Keratinocyte (primary cell): ENCODE measurements around the gene FAM120B. TPM values are rescaled to one million over a fixed set of nuclear protein-coding genes. Genes with fewer than 3 reads are reported as not detected.
"Not testable (repeated sequence)": the region's sequence is repeated elsewhere in the genome, so short reads cannot be mapped to it uniquely, and the experiment has no call there.

Source experiments
- DNase-seq: peaks from one replicate; pipeline ENCODE4 v3.0.0-alpha.2; 2011; ENCODE audit warnings: low read depth, missing footprints, low spot score
- FAIRE-seq: peaks from 2 replicates; lab custom pipeline; 2011; peaks lifted over from hg19 to GRCh38; lab: Jason Lieb, UNC
- H2AFZ ChIP-seq: 2 replicates; pipeline ENCODE4 v1.6.0; 2012; ENCODE audit warnings: low read length, control low read depth, inconsistent platforms; ENCODE audit not compliant: control insufficient read depth
- H3K27ac ChIP-seq: 2 replicates; pipeline ENCODE4 v1.5.1; 2011; ENCODE audit warnings: low read length; ENCODE audit not compliant: control insufficient read depth, insufficient read depth
- H3K27me3 ChIP-seq: 3 replicates; pipeline ENCODE4 v1.6.0; 2011; ENCODE audit warnings: low read length; ENCODE audit not compliant: control insufficient read depth, insufficient read depth; ENCODE audit errors: extremely low read depth
- H3K36me3 ChIP-seq, 2 experiments: 2 replicates in 1 of 2; 3 replicates in 1 of 2; pipeline ENCODE4 v1.5.1; 2011; ENCODE audit warnings: low read length in 2 of 2, mild to moderate bottlenecking in 1 of 2; ENCODE audit not compliant: control insufficient read depth in 2 of 2, insufficient read depth in 2 of 2; ENCODE audit errors: extremely low read depth in 1 of 2
- H3K4me1 ChIP-seq: 3 replicates; pipeline ENCODE4 v1.5.1; 2011; ENCODE audit warnings: low read length; ENCODE audit not compliant: control insufficient read depth, insufficient read depth; ENCODE audit errors: extremely low read depth
- H3K4me2 ChIP-seq: 3 replicates; pipeline ENCODE4 v1.6.0; 2011; ENCODE audit warnings: low read depth, low read length; ENCODE audit not compliant: control insufficient read depth, insufficient read depth; ENCODE audit errors: extremely low read depth
- H3K4me3 ChIP-seq, 3 experiments: fragments of 200-600 bp in 1 of 3; sonication (generic) in 1 of 3; 2 replicates in 2 of 3; 3 replicates in 1 of 3; pipeline ENCODE4 v1.5.1; 2011 to 2016; ENCODE audit warnings: low read length in 3 of 3, mild to moderate bottlenecking in 3 of 3, control low read depth in 2 of 3, inconsistent platforms in 1 of 3, low read depth in 1 of 3, mixed read lengths in 1 of 3, mixed run types in 1 of 3, moderate library complexity in 1 of 3; ENCODE audit not compliant: control insufficient read depth in 2 of 3, insufficient read depth in 2 of 3; ENCODE audit errors: extremely low read depth in 1 of 3
- H3K79me2 ChIP-seq: 2 replicates; pipeline ENCODE4 v1.6.0; 2012; ENCODE audit warnings: low read length; ENCODE audit not compliant: control insufficient read depth, insufficient read depth
- H3K9ac ChIP-seq: 3 replicates; pipeline ENCODE4 v1.6.0; 2011; ENCODE audit warnings: low read length; ENCODE audit not compliant: control insufficient read depth, insufficient read depth; ENCODE audit errors: extremely low read depth
- H3K9me1 ChIP-seq: 3 replicates; pipeline ENCODE4 v1.6.0; 2011; ENCODE audit warnings: low read length; ENCODE audit not compliant: control insufficient read depth, insufficient read depth; ENCODE audit errors: extremely low read depth
- H3K9me3 ChIP-seq: 2 replicates; pipeline ENCODE4 v1.5.1; 2012; ENCODE audit warnings: low read depth, low read length; ENCODE audit not compliant: control insufficient read depth
- H4K20me1 ChIP-seq: 3 replicates; pipeline ENCODE4 v1.6.0; 2011; ENCODE audit warnings: low read length; ENCODE audit not compliant: control insufficient read depth, insufficient read depth; ENCODE audit errors: extremely low read depth
- CTCF ChIP-seq, 3 experiments: IDR thresholded peaks in 1 of 3; conservative IDR thresholded peaks in 1 of 3; optimal IDR thresholded peaks in 1 of 3; 2 replicates in 2 of 3; 3 replicates in 1 of 3; pipeline versions ENCODE3 to v1.5.1; 2011; ENCODE audit warnings: low read length in 3 of 3, mild to moderate bottlenecking in 3 of 3, moderate library complexity in 2 of 3, control low read depth in 1 of 3, inconsistent platforms in 1 of 3; ENCODE audit not compliant: insufficient read depth in 2 of 3; ENCODE audit errors: extremely low read depth in 1 of 3
- EZH2 ChIP-seq: IDR thresholded peaks from one replicate; pipeline ENCODE4 v1.6.1; 2012; ENCODE audit warnings: inconsistent platforms, mild to moderate bottlenecking, low read length, moderate library complexity
- dilution Hi-C: fragments of 300-500 bp; cut with MboI; formaldehyde crosslinking; loops from one replicate; pipeline ENCODE4 v1.7.0; 2020; ENCODE audit warnings: low sequenced_read_pairs; ENCODE audit not compliant: extremely low pct_ligation_motif_present
- polyA plus RNA-seq, 5 experiments: library from polyadenylated mRNA; depleted of rRNA in 3 of 5; stranded (reverse) in 3 of 5; stranded (forward) in 1 of 5; unstranded in 1 of 5; fragments of >200 nt; gene quantifications; 1 replicate in 1 of 5; 2 replicates in 3 of 5; 3 replicates in 1 of 5; pipeline versions ENCODE4 v1.2.1 to v1.2.3, GENCODE V29; 2011 to 2012; ENCODE audit warnings: missing spikeins in 2 of 5, low read depth in 1 of 5, low replicate concordance in 1 of 5

Gene FAM120B
- polyA plus RNA-seq, 1 donor (not counting 4 experiments of a cell fraction or from before 2014, with no cell fraction given): 17.4 TPM

GRCh38 chr6:170264086-170264485 is 42.5 kb upstream of the FAM120B start:
- no peaks in the 10 kb centered on the region for H3K27me3 ChIP-seq
- dilution Hi-C loops: no loop called here
- FAIRE-seq: no peak

GRCh38 chr6:170264644-170265043 is 41.9 kb upstream of the FAM120B start:
- H3K27ac ChIP-seq, dilution Hi-C loops: not testable (repeated sequence)

More at GRCh38 chr6:170264086-170264485, 42.5 kb upstream of the FAM120B start:
- TF ChIP-seq EZH2: no peak
- no peak for TF ChIP-seq CTCF (optimal IDR thresholded peaks at IDR 0.05 in 1 of 3, IDR thresholded peaks at IDR 0.05 in 1 of 3, conservative IDR thresholded peaks at IDR 0.05 in 1 of 3; ENCODE audit: extremely low read depth in 1 of 3, insufficient read depth in 2 of 3, low read length in 3 of 3)
- no peak for DNase-seq
- Histone ChIP-seq H3K79me2 (no peaks in the 10 kb centered on the region), H3K4me1 (no peaks in the 10 kb centered on the region), H2AFZ (no peak overlapping the region), H3K4me3 (no peak overlapping the region), H3K4me2 (no peak overlapping the region), H4K20me1 (no peaks in the 10 kb centered on the region), H3K27ac (no peak overlapping the region), H3K9me1 (no peaks in the 10 kb centered on the region), H3K36me3 (no peaks in the 10 kb centered on the region), H3K9me3 (no peaks in the 10 kb centered on the region), H3K9ac (no peak overlapping the region)

GRCh38 chr6:170265655-170266054 is 40.9 kb upstream of the FAM120B start:
- no peaks in the 10 kb centered on the region for H3K9me1 ChIP-seq

More at GRCh38 chr6:170264644-170265043, 41.9 kb upstream of the FAM120B start:
- H3K27me3 ChIP-seq, H4K20me1 ChIP-seq, H3K36me3 ChIP-seq, H3K9me3 ChIP-seq, FAIRE-seq, H2AFZ ChIP-seq, H3K4me3 ChIP-seq, H3K4me2 ChIP-seq, H3K4me1 ChIP-seq, H3K9ac ChIP-seq, H3K9me1 ChIP-seq, H3K79me2 ChIP-seq, DNase-seq: not testable (repeated sequence)

More at GRCh38 chr6:170265655-170266054, 40.9 kb upstream of the FAM120B start:
- dilution Hi-C loops: no loop called here
- Histone ChIP-seq H2AFZ (no peak overlapping the region), H3K27me3 (no peaks in the 10 kb centered on the region), H3K4me3 (no peak overlapping the region), H3K9me3 (no peaks in the 10 kb centered on the region), H3K4me1 (no peaks in the 10 kb centered on the region), H4K20me1 (no peaks in the 10 kb centered on the region), H3K27ac (no peak overlapping the region), H3K9ac (no peak overlapping the region), H3K79me2 (no peaks in the 10 kb centered on the region), H3K4me2 (no peak overlapping the region), H3K36me3 (no peaks in the 10 kb centered on the region)
- DNase-seq (no peak), FAIRE-seq (no peak)
- no peak for TF ChIP-seq EZH2
- TF ChIP-seq CTCF (optimal IDR thresholded peaks at IDR 0.05 in 1 of 3, IDR thresholded peaks at IDR 0.05 in 1 of 3, conservative IDR thresholded peaks at IDR 0.05 in 1 of 3; ENCODE audit: extremely low read depth in 1 of 3, insufficient read depth in 2 of 3, low read length in 3 of 3): no peak
